Measurements from ENCODE around the gene DUSP10. TPM values are rescaled to one million over a fixed set of nuclear protein-coding genes. Genes with fewer than 3 reads are reported as not detected.

The DUSP10 gene
- total RNA-seq, 1 donor, result 62.2 TPM

DNA sequence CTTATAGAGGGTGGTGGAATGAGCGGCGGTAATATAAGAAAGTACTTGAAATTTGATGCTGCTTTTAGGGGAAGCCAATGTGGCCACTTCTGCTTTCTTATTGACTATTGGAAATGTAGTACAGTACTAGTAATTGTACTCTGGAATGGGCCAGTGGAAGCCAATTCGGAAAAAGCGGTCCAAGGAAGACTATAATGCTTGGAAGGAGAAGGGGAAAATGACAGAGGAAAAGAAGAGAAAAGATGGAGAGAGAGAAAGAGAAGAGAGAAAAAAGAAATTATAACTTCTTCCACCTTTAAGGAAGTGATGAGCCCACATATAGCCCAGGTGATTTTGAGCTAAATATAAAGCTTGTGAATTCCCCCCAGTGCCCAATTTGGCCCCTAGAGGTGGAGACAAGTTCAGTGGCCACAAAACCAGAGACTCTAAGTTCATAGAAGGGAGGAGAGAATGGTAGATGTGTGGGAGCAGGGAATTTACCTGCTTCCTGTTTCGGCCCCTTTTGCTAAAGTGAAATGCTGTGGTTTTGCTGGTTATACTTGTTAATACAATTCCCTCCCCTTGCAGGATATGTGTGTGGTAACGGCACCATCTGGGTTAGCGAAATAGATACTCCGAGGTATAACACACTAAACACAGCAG is 35.7 kb upstream of the DUSP10 start:
- DNase-seq (ENCODE audit: insufficient read length, low spot score, missing footprints), result no peak
- TF ChIP-seq, protein P1, sequence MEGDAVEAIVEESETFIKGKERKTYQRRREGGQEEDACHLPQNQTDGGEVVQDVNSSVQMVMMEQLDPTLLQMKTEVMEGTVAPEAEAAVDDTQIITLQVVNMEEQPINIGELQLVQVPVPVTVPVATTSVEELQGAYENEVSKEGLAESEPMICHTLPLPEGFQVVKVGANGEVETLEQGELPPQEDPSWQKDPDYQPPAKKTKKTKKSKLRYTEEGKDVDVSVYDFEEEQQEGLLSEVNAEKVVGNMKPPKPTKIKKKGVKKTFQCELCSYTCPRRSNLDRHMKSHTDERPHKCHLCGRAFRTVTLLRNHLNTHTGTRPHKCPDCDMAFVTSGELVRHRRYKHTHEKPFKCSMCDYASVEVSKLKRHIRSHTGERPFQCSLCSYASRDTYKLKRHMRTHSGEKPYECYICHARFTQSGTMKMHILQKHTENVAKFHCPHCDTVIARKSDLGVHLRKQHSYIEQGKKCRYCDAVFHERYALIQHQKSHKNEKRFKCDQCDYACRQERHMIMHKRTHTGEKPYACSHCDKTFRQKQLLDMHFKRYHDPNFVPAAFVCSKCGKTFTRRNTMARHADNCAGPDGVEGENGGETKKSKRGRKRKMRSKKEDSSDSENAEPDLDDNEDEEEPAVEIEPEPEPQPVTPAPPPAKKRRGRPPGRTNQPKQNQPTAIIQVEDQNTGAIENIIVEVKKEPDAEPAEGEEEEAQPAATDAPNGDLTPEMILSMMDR (IDR thresholded peaks at IDR 0.05; ENCODE audit: extremely low read depth, low read depth, low read length), result no peak

DNA sequence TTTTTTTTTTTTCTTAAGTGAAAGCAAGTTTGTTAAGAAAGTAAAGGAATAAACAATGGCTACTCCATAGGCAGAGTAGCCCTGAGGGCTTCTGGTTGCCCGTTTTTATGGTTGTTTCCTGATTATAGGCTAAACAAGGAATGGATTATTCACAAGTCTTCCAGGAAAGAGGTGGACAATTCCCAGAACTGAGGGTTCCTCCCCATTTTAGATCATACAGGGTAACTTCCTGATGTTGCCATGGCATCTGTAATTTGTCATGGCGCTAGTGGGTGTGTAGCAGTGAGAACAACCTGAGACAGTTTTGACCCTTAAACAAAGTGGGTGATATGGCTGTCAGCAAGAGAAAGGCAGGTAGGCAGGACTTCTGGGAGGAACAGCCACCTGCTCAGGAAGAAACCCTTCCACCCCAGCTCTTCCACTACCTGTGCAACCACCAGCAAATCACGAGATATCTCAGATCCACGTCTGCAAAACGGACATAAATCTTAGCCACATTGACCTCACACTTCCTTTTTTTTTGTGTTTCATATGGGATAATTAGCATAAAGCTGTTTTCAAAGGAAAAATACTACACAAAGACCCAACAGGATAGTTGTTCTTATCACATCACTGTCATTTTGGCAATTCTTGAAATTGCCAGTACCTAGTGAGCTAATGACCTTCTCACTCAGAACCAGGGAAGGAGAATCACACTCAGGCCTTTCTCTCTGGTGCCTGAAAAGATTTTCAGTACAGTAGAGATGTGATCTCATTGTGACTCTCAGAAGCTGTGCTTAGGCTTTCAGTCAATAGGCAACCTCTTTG is 34.8 kb upstream of the DUSP10 start:
- TF ChIP-seq, protein P1 (IDR thresholded peaks at IDR 0.05; ENCODE audit: extremely low read depth, low read depth, low read length), result no peak
- no peaks in the 10 kb centered on the region for H3K9me3 ChIP-seq (ENCODE audit: low read depth, low read length)
- H3K27ac ChIP-seq (ENCODE audit: low read depth, low read length), result no peak overlapping the region
- H2AFZ ChIP-seq (ENCODE audit: low read length), result no peak overlapping the region
- no peak overlapping the region for H3K4me3 ChIP-seq (ENCODE audit: insufficient read depth, low read length)
- no peaks in the 10 kb centered on the region for H3K79me2 ChIP-seq (ENCODE audit: insufficient read depth, low read length)
- no peaks in the 10 kb centered on the region for H3K4me1 ChIP-seq (ENCODE audit: insufficient read depth, low read length)
- H3K4me2 ChIP-seq (ENCODE audit: insufficient read depth, low read length), result no peak overlapping the region
- H3K27me3 ChIP-seq (ENCODE audit: insufficient read depth, low read length), result no peaks in the 10 kb centered on the region
- H4K20me1 ChIP-seq (ENCODE audit: insufficient read depth, low read length), result no peaks in the 10 kb centered on the region
- DNase-seq (ENCODE audit: insufficient read length, low spot score, missing footprints), result no peak
- no peaks in the 10 kb centered on the region for H3K36me3 ChIP-seq (ENCODE audit: insufficient read depth, low read length)

More for the DNA sequence above, 35.7 kb upstream of the DUSP10 start:
- Histone ChIP-seq H2AFZ (ENCODE audit: low read length) (no peak overlapping the region), H3K79me2 (ENCODE audit: insufficient read depth, low read length) (no peaks in the 10 kb centered on the region), H3K4me2 (ENCODE audit: insufficient read depth, low read length) (no peak overlapping the region), H3K27ac (ENCODE audit: low read depth, low read length) (no peak overlapping the region), H3K4me1 (ENCODE audit: insufficient read depth, low read length) (no peaks in the 10 kb centered on the region), H4K20me1 (ENCODE audit: insufficient read depth, low read length) (no peaks in the 10 kb centered on the region), H3K9me3 (ENCODE audit: low read depth, low read length) (no peaks in the 10 kb centered on the region), H3K4me3 (ENCODE audit: insufficient read depth, low read length) (no peak overlapping the region), H3K27me3 (ENCODE audit: insufficient read depth, low read length) (no peaks in the 10 kb centered on the region), H3K36me3 (ENCODE audit: insufficient read depth, low read length) (no peaks in the 10 kb centered on the region)

DNA sequence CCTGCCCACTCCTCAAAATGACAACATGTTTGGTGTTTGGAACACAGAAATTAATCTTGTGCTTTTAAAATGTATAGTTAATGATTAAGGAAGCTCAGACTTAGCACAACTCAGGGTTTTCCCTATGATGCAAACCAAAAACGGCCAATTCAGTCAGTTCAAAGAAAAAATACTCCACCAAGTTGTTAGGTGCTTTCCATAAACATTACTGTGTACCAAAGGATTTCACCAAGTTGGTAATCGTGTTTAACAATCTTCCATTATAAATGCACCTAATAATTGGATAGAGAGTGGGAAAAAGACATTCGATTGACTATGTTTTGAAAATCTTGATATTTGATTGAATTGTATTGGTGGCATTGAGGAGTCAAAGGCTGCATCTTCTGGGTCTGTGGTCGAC is 33.3 kb upstream of the DUSP10 start:
- Histone ChIP-seq H4K20me1 (ENCODE audit: insufficient read depth, low read length) (no peaks in the 10 kb centered on the region), H2AFZ (ENCODE audit: low read length) (no peak overlapping the region), H3K79me2 (ENCODE audit: insufficient read depth, low read length) (no peaks in the 10 kb centered on the region), H3K4me3 (ENCODE audit: insufficient read depth, low read length) (no peak overlapping the region), H3K4me2 (ENCODE audit: insufficient read depth, low read length) (no peak overlapping the region), H3K27me3 (ENCODE audit: insufficient read depth, low read length) (no peaks in the 10 kb centered on the region), H3K27ac (ENCODE audit: low read depth, low read length) (no peak overlapping the region), H3K4me1 (ENCODE audit: insufficient read depth, low read length) (no peaks in the 10 kb centered on the region), H3K36me3 (ENCODE audit: insufficient read depth, low read length) (no peaks in the 10 kb centered on the region), H3K9me3 (ENCODE audit: low read depth, low read length) (no peaks in the 10 kb centered on the region)
- DNase-seq (ENCODE audit: insufficient read length, low spot score, missing footprints), result no peak
- TF ChIP-seq, protein P1 (IDR thresholded peaks at IDR 0.05; ENCODE audit: extremely low read depth, low read depth, low read length), result no peak

All from osteoblast (primary cell).